Medulla oblongata (tissue), 1 donor: ENCODE data around the gene NXNL2.
A peak's percentile ranks its signal among the peaks of the same experiment; 100 is the strongest.

Experiments used
- DNase-seq: peaks from one replicate; pipeline ENCODE4 v3.0.0-alpha.2; 2015; ENCODE audit errors: extremely low spot score

NXNL2 gene

DNA sequence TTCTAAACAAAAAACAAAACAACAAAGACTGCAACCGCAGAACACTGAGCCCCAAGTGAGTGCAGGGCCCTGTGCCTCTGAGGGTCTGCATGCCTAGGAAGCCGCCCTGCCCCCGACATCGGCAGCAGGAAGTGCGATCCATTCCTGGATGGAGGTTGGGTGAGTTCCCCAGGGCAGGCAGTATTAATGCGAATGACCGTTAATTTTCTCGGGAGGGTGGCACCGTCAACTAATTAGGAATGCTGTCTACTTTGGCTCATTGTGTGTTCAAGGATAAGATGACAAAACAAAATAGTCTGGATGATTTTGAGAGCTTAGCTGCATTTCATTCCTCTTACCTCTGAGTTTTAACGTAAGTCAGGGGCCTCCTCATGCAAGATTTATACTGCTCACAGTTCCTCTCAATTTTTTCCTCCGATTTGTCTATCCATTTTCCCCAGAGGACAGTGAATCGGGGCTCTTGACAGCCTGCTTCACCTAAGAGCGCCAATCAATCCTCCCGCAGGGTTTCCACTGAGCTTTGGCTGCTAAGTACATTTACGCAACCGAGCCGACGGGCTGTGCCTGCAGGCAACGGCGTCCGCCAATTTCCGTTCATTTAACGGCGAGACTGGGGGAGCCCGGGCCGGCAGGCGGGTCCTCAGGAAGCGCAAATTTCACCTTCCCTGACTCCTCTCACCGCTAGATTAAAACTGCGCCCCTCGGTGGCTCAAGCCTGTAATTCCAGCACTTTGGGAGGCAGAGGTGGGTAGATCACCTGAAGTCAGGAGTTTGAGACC lies 2.9 kb upstream of the NXNL2 start:
- no peak for DNase-seq

GRCh38 chr9:88533951-88534455 lies 975 bp upstream of the NXNL2 start:
- no peak for DNase-seq

GRCh38 chr9:88535226-88536022 lies 446 bp downstream of the NXNL2 start:
- DNase-seq, result no peak

GRCh38 chr9:88536023-88536324 lies 996 bp downstream of the NXNL2 start:
- no peak for DNase-seq

GRCh38 chr9:88536951-88537760 lies 2.2 kb downstream of the NXNL2 start:
- DNase-seq, result no peak

GRCh38 chr9:88537761-88538091 lies 2.7 kb downstream of the NXNL2 start:
- DNase-seq, result peak; percentile 91

DNA sequence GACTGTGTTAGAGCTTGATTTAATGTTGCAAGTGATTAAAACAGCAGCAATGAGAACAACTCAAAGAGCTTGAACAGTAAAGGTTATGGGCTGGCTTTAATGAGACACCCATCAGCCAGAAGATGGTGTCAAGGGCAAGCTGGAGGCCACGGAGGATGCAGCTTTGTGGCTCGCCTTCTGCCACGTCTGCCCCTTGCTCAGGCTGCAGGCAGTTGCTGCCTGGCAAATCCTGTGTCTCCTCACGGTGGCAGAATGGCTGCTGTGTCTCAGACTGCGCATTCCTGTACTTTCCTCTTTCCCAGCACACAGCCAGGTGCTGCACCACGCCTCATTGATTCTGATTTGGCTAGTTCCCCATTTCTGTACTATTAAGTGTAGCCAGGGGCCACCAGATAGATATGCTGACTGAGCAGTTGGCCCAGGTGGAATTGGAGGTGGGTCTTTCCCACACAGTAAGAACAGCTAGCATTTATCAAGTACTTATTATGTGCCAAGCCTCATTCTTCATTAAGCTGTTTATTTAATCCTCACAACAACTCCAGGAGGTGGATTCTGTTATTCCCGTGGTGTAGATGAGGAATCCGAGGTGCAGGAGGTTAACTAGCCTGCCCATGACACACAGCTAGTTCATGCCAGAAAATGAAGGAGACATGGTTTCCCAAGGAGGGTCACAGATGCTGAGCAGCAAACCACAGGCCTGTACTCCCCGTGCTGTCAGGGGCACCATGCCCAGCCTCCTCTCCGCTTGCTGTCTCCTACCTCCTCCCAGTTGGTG lies 3.5 kb downstream of the NXNL2 start:
- no peak for DNase-seq

DNA sequence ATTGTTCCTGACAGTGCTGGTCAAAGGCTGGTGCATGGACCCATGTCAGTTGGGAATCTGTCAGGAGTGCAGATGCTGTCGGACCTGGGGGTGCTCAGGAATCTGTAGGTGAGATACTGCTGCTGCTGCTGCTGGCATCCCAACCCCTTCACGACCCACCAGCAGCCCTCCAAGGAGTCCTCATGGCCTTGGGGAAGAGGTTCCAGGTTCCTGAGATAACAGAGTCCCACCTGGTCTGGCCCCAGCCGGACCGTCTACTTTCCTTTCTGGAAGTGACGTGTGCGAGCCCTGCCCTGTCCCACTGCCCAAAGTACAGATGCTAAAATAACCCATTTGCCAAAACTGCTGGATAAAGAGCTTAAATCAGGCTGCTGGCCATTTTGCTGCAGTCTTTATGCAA lies 4.3 kb downstream of the NXNL2 start:
- DNase-seq, result no peak

DNA sequence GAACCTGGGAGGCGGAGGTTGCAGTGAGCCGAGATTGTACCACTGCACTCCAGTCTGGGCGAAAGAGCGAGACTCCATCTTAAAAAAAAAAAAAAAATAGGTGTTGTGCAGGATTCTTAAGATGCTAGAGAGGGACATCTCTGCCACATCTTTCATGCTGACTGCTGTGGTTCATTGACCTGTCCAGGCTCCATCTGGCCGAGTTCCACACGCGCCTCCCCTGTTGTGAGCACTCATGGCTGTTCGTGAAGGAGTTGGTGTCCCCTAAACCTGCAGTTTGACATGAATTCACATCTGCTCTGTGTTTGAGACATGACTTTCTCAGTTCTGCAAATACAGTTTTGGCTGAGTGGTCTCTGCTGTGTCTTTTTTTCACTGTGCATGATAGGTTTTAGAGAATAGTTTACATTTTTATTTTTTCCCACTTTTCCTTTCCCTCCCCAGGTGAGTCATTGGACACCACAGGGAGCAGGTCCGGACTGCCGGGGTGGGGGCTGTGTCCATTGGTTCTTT lies 5.3 kb downstream of the NXNL2 start:
- no peak for DNase-seq

DNA sequence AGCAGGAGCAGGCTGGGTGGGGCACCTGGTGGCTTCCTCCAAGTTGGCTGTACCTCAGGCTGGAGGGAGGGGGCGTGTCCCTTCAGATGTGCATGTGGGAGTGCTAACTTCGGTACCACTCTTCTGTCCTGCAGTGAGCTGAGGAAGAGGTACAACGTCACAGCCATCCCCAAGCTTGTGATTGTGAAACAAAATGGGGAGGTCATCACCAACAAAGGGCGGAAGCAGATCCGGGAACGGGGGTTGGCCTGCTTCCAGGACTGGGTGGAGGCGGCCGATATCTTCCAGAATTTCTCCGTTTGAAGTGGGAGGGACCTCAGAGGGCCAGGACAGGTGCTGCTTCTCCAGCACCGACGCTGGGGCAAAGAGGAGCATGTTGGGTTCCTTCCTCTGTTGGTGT lies 9.3 kb downstream of the NXNL2 start:
- DNase-seq, result no peak

- no peak for DNase-seq
Observed at GRCh38 chr9:88551546-88552137, 16.7 kb downstream of the NXNL2 start.

- no peak for DNase-seq
Observed at GRCh38 chr9:88553350-88553749, 18.4 kb downstream of the NXNL2 start.

- no peak for DNase-seq
Observed at GRCh38 chr9:88555268-88555980, 20.4 kb downstream of the NXNL2 start.

DNA sequence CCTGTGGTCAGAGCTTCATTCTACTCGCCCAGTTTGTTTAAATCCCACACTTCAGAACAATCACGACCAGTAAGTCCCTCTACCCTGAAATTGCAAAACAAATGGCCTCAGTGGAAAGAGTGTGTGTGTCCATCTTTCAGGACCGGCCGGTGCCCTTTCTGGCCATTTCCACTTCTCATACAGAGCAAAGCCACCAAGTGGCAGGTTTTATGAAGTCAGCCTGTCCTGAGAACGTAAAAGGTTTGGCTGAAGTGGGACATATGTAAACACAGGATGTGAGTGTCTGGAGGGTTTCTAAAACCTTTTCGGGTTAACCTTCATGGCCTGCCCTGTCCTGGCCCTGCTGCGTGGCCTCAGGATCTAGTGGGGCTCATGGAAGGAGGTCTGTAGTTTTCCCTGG lies 24.7 kb downstream of the NXNL2 start:
- DNase-seq, result no peak

DNA sequence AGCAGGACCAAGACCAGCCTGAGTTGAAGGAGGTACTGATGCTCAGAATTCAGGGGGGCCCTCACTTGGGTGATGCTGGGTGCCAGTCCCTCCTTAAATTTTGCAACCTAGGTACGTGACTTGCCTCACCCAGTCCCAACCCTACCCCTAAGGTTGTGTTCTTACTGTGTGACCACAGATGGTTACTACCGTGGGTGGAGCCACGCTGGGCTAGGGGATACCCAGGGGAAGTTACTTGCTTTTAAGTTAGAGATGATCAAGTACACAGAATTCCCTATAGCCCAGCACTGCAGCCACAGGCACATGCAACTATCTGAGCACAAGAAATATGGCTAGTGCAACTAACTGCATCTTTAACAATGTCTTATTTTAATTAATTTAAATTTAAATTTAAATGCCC lies 32.9 kb downstream of the NXNL2 start:
- DNase-seq, result no peak

GRCh38 chr9:88571419-88571818 lies 36.4 kb downstream of the NXNL2 start:
- DNase-seq, result peak; percentile 35

DNA sequence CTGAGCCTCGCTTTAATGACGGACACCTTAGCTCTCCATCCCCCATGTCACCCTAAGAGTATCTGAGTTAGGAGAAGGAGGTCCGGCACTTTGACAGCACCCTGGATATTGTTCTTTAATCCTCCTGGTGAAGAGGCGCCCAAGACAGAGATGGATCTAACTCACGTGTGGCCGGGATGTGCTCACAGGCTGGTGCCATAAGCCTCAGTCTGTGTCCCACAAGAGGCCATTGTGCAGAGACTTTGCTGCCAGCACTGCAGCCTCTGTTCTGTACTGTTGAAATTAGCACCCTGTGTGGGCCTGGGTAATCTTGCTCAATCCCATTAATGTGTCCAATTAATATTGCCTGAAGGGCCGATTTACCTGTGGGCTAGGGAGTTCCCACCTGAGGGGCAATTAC lies 37.7 kb downstream of the NXNL2 start:
- DNase-seq, result peak; percentile 52

DNA sequence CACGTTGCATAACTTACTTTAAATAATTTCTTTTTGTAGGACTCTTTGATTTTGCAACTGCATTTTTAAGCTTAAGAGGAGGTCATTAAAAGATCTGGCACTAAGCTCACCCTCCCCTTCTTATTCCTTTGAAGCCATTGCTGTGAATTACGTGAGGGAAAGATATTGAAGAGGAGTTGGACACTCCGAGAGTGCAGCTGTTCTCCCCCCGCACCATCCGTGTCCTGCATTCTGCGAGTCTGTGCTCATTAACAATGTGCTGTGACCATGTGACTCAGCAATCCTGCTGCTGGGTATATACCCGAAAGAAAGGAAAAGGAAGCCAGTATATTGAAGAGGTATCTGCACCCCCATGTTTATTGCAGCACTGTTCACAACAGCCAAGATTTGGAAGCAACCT lies 40.0 kb downstream of the NXNL2 start:
- peak; percentile 25 for DNase-seq

DNA sequence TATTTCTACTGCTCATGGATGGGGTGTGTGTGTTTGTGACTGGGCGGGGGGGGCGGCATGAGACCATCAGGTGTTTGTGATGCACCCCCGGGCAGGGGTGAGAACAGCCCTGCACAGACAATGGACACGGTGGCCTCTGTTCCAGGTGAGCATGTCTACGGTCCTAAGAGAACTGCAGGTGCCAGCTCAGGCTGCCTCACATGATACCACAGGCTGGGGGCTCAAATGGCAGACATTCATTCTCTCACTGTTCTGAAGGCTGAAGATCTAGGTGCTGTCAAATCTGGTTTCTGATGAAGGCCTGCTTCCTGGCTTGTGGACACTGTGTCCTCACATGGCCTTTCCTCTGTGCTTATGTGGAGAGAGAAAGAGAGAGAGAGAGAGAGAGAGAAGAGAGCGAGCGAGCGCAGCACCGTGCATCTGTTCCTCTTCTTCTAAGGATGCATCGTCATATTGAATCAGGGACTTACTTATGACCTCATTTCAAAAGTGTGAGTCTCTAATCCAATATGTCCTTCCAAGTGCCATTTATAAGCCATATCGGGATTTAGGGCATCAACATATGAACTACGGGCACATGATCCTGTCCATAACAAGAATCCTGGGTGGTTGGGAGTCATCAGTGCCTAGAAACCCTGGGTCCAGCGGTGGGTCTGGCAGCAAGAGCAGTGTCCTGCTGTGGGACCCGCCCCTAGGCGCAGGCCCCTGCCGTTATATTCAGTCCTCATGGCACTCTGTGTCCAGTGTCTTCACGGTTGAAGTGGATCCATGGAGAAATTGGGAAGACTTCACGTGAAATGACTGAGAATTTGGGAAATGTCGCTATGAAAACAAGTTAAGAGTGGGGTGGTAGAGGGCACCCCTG lies 42.5 kb downstream of the NXNL2 start:
- no peak for DNase-seq
